ENCODE results near the gene CLDN4.
"Not testable (repeated sequence)": the region's sequence is repeated elsewhere in the genome, so short reads cannot be mapped to it uniquely, and the experiment has no call there.

The CLDN4 gene

DNA sequence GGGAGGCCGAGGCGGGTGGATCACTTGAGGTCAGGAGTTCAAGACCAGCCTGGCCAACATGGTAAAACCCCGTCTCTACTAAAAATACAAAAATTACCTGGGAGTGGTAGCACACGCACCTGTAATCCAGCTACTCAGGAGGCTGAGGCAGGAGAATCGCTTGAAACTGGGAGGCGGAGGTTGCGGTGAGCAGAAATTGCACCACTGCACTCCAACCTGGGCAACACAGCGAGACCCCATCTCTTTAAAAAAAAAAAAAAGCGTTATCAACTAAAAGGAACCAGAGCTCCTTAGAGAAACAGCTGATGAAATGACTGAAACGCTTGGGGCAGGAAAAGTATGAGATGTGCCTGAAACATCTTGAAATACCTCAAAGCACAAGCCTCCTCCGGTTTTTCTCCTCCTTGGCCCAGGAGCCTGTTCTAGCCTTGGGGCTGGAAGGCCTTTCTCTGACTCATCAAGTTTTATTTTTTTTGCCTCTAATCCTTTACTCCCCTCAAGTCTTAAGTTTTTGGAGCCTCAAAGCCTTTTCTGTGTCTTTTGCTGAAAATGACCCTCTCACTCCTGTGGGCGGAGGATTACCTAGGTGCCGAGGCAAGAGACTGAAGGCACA lies 14.2 kb downstream of the CLDN4 start:
- DNase-seq (ENCODE audit: low read depth) = peak; percentile 73
- TF ChIP-seq, protein P1, sequence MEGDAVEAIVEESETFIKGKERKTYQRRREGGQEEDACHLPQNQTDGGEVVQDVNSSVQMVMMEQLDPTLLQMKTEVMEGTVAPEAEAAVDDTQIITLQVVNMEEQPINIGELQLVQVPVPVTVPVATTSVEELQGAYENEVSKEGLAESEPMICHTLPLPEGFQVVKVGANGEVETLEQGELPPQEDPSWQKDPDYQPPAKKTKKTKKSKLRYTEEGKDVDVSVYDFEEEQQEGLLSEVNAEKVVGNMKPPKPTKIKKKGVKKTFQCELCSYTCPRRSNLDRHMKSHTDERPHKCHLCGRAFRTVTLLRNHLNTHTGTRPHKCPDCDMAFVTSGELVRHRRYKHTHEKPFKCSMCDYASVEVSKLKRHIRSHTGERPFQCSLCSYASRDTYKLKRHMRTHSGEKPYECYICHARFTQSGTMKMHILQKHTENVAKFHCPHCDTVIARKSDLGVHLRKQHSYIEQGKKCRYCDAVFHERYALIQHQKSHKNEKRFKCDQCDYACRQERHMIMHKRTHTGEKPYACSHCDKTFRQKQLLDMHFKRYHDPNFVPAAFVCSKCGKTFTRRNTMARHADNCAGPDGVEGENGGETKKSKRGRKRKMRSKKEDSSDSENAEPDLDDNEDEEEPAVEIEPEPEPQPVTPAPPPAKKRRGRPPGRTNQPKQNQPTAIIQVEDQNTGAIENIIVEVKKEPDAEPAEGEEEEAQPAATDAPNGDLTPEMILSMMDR (conservative IDR thresholded peaks at IDR 0.05; ENCODE audit: control insufficient read depth, insufficient read depth, low read depth, low read length) = no peak

DNA sequence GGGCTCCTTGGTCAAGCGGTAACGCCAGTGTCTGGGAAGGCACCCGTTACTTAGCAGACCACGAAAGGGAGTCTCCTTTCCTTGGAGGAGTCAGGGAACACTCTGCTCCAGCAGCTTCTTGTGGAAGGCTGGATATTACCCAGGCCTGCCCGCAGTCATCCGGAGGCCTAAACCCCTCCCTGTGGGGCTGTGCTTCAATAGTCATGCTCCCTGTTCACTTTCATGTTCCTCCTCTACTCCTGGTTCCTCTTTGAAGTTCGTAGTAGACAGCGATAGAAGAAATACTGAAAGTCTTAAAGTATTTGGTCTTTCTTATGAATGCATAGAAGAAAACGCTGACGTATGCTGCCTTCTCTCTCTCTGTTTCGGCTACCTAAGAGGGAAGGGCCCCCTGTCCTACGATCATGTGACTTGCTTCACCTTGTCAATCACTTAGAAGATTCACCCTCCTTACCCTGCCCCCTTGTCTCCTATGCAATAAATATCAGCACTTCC lies 15.0 kb downstream of the CLDN4 start:
- DNase-seq (ENCODE audit: low read depth) = peak; percentile 61
- H3K4me3 ChIP-seq (ENCODE audit: control insufficient read depth, low read depth, low read length) = not testable (repeated sequence)

More for the DNA sequence above, 14.2 kb downstream of the CLDN4 start:
- H3K4me3 ChIP-seq (ENCODE audit: control insufficient read depth, low read depth, low read length) = no peak overlapping the region

DNA sequence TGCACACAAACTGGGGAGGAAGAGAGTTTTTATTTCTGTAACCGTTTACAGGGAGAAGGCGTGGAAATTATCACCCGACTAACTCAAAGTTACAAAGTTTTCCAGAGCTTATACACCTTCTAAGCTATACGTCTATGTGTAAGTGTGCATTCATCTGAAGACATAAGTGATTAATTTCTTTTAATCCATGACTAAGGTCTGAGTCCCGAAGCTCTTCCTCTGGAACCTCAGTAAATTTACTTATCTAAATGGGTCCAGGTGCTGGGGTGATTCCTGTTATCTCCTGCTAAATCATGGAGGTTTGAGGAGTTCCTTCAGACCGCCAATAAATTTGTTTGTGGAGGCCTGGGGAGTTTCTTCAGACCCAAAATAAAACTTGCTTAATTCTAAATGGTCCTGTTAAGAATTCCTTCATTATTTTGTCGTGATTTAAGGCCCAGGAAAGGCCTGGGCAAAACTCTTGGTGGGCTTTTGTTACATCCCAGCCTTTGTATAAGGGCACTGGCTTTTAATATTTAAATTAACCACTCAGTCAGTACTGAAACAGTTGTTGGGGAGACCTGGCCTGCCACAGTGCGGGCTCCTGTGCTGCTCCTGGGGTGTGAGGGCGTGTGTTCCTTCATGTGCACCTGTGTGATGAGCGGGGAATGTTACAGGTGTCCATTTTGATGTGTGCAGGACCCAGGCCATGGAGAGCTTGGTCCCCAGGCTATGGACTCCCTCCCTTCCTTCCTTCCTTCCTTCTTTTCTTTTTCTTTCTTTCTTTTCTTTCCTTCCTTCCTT lies 17.3 kb downstream of the CLDN4 start:
- peak; percentile 45 for DNase-seq (ENCODE audit: low read depth)
- H3K4me3 ChIP-seq (ENCODE audit: control insufficient read depth, low read depth, low read length) = no peak overlapping the region
- TF ChIP-seq, protein P1 (conservative IDR thresholded peaks at IDR 0.05; ENCODE audit: control insufficient read depth, insufficient read depth, low read depth, low read length) = no peak

DNA sequence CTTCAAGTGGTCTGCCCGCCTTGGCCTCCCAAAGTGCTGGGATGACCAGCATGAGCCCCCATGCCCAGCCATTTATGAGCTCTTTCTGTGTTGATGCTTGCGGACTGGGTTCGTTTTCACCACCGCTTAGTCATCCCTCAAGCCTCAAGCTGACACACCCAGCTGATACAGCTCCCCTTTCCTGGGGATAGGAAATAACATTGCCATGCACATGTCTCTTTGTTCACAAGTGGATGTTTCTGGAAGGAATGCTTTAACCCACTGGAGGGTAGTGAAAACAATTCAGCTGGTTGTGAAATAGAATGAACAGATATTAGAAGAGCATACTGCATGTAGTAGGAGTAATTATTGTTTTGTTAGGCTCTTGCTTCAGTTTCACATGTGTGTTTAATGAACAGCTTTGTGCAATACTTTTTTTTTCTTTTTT lies 20.0 kb downstream of the CLDN4 start:
- no peak overlapping the region for H3K4me3 ChIP-seq (ENCODE audit: control insufficient read depth, low read depth, low read length)
- TF ChIP-seq, protein P1 (conservative IDR thresholded peaks at IDR 0.05; ENCODE audit: control insufficient read depth, insufficient read depth, low read depth, low read length) = no peak
- DNase-seq (ENCODE audit: low read depth) = peak; percentile 100

DNA sequence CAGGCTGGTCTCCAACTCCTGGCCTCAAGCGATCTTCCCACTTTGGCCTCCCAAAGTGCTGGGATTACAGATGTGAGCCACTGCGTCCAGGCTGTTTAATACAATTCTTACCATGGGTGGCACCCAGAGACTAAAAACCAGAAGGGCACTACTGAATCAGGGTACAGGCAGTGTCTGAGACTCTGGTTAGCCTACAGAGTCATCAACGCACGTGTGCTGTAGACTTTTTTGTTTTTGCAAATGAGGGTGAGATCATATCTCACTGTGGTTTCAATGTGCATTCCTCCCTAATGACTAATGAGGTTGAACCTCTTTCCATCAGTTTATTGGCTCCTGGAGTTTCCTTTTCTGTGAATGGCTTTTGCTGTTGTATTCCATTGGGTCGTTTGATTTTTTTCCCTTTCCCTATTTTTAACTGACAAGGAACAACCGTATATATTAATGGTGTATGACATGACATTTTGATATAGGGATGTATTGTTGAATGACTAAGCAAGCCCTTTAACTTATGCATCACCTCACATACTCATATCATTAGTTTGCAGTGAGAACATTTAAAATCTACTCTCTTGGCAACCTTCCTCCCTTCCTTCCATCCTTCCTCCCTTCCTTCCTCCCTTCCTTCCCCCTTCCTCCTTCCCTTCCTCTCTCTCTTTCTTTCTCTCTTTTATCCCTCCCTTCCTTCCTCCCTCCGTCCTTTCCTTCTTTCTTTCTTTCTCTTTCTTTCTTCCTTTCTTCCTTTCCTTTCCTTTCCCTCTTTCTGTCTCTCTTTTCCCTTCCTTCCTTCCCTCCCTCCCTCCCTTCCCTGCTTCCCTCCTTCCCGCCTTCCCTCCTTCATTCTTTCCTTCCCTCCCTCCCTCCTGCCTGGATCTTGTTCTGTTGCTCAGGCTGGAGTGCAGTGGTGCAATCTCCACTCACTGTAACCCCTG lies 20.9 kb downstream of the CLDN4 start:
- peak; percentile 99 for DNase-seq (ENCODE audit: low read depth)
- no peak overlapping the region for H3K4me3 ChIP-seq (ENCODE audit: control insufficient read depth, low read depth, low read length)
- TF ChIP-seq, protein P1 (conservative IDR thresholded peaks at IDR 0.05; ENCODE audit: control insufficient read depth, insufficient read depth, low read depth, low read length) = no peak

DNA sequence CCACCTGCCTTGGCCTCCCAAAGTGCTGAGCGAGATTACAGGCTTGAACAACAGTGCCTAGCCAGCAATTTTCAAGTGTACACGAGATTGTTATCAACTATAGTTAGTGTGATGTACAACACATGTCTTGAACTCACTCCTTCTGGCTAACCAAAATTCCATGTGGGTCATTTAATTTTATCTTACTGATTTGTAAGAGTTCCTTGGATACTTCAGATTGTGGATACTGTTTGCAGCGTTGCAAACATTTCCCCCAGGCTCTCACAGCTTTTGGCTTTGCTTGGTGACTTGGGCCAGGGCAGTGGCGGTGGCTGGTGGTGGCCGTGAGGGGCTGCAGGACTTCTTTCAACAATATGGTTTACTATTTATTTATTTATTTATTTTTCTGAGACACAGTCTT lies 21.7 kb downstream of the CLDN4 start:
- H3K4me3 ChIP-seq (ENCODE audit: control insufficient read depth, low read depth, low read length) = no peak overlapping the region
- no peak for DNase-seq (ENCODE audit: low read depth)
- TF ChIP-seq, protein P1 (conservative IDR thresholded peaks at IDR 0.05; ENCODE audit: control insufficient read depth, insufficient read depth, low read depth, low read length) = no peak
